Body of pancreas (tissue), 4 donors: Measurements from ENCODE around the gene FLACC1. TPM values are rescaled to one million over a fixed set of nuclear protein-coding genes. Genes with fewer than 3 reads are reported as not detected.

Experiments used
- ATAC-seq: fragments of 150-250 bp; one replicate; pipeline ENCODE4 v1.9.1; 2016
- DNase-seq, 4 donors: peaks; one replicate each; pipeline ENCODE4 v3.0.0-alpha.2; 2019
- H3K27ac ChIP-seq, 4 donors: fragments of 200-600 bp; sonication (generic); 1 replicate in 3 of 4; 2 replicates in 1 of 4; pipeline versions ENCODE4 v1.5.1 to v1.6.1; 2016 to 2019; ENCODE audit warnings: mild to moderate bottlenecking in 1 of 4, mixed read lengths in 1 of 4, moderate library complexity in 1 of 4
- H3K27me3 ChIP-seq, 2 donors: fragments of 200-600 bp; sonication (generic); one replicate each; pipeline ENCODE4 v1.6.0; 2016; ENCODE audit warnings: mild to moderate bottlenecking in 1 of 2
- H3K36me3 ChIP-seq, 2 donors: fragments of 200-600 bp; sonication (generic); replicated peaks in 1 of 2; 2 replicates each; pipeline ENCODE4 v1.5.1; 2016; ENCODE audit warnings: low read depth in 2 of 2; ENCODE audit not compliant: insufficient read depth in 1 of 2
- H3K4me1 ChIP-seq: fragments of 200-600 bp; sonication (generic); one replicate; pipeline ENCODE4 v1.6.0; 2016
- H3K4me3 ChIP-seq, 2 donors: fragments of 200-600 bp; sonication (generic); 1 replicate in 1 of 2; 2 replicates in 1 of 2; pipeline ENCODE4 v1.5.1; 2016 to 2019
- H3K9me3 ChIP-seq, 3 donors: fragments of 200-600 bp; sonication (generic); 1 replicate in 2 of 3; 2 replicates in 1 of 3; pipeline ENCODE4 v1.5.1; 2016
- CTCF ChIP-seq, 7 experiments: fragments of 450-650 bp in 4 of 7; fragments of 200-600 bp in 3 of 7; sonication (generic) in 3 of 7; IDR thresholded peaks; one replicate each; pipeline ENCODE4 v1.5.1; 2016 to 2019; ENCODE audit warnings: antibody characterized with exemption in 7 of 7
- POLR2A ChIP-seq, 3 donors: fragments of 450-650 bp; IDR thresholded peaks; one replicate each; pipeline ENCODE4 v1.6.1; 2016; ENCODE audit warnings: antibody characterized with exemption in 3 of 3, mild to moderate bottlenecking in 2 of 3
- WGBS, 2 donors: methylation state at CpG; one replicate each; pipeline ENCODE4 v1.1.5; 2017; 5-methylcytosine and 5-hydroxymethylcytosine counted together
- intact Hi-C: fragments of 100-400 bp; cut with DNase I; formaldehyde crosslinking; loops from one replicate; pipeline ENCODE4 v1.15.1; 2023
- total RNA-seq, 2 donors: library from RNA; depleted of rRNA; stranded (reverse); fragments of >200 nt; gene quantifications; one replicate each; pipeline ENCODE4 v1.1.0, GENCODE V29; 2016

The FLACC1 gene
- total RNA-seq, 2 donors from 2014 or later = 0.78 to 2.3 TPM

GRCh38 chr2:201260302-201260800, 96.8 kb downstream of the FLACC1 start, which contains the start of gene CASP8:
CASP8 (plus strand) TSS chr2:201260536; CDS start chr2:201266487, 5,951 bp downstream.
- intact Hi-C loops = no loop called here
- ATAC-seq (no peak), DNase-seq (peak in 1 of 4 donors; percentile 55)
- TF ChIP-seq CTCF (IDR thresholded peaks at IDR 0.05) = no peak
- TF ChIP-seq POLR2A (IDR thresholded peaks at IDR 0.05) = peak in 2 of 3 donors; percentile 36 to 45
- 71 to 85% methylated on average over 10 of the region's 10 CpGs for WGBS, 2 donors
- Histone ChIP-seq H3K4me1 (peaks cover 16% of the 10 kb centered on the region), H3K4me3 (no peak within 1 kb of the TSS), H3K27ac (peak within 1 kb of the TSS in 2 of 4 donors; percentile 22 to 95), H3K9me3 (no peaks in the 10 kb centered on the region), H3K27me3 (no peaks in the 10 kb centered on the region), H3K36me3 (no peaks in the 10 kb centered on the region)

GRCh38 chr2:201258666-201259615, 98.2 kb downstream of the FLACC1 start:
- no peaks in the 10 kb centered on the region for H3K9me3 ChIP-seq
- peak in 2 of 7 experiments; percentile 30 to 31 for TF ChIP-seq CTCF (IDR thresholded peaks at IDR 0.05)
- no peak for TF ChIP-seq POLR2A (IDR thresholded peaks at IDR 0.05)
- no peak for ATAC-seq
- WGBS, 2 donors = 18 to 23% methylated on average over 15 of the region's 15 CpGs
- intact Hi-C loops = no loop called here
- H3K27ac ChIP-seq = peak overlapping the region; percentile 58 to 95 (median 86)
- H3K4me3 ChIP-seq = peak overlapping the region in 1 of 2 donors; percentile 39
- H3K4me1 ChIP-seq = peaks cover 16% of the 10 kb centered on the region
- DNase-seq = no peak
- H3K36me3 ChIP-seq = no peaks in the 10 kb centered on the region
- no peaks in the 10 kb centered on the region for H3K27me3 ChIP-seq

GRCh38 chr2:201257956-201258665, 99.0 kb downstream of the FLACC1 start:
- ATAC-seq (peak; percentile 82), DNase-seq (peak; percentile 76 to 83 (median 78))
- H3K4me1 ChIP-seq = peaks cover 16% of the 10 kb centered on the region
- intact Hi-C loops = no loop called here
- peak in 2 of 3 donors; percentile 61 for TF ChIP-seq POLR2A (IDR thresholded peaks at IDR 0.05)
- peak in 1 of 7 experiments; percentile 20 for TF ChIP-seq CTCF (IDR thresholded peaks at IDR 0.05)
- H3K9me3 ChIP-seq = no peaks in the 10 kb centered on the region
- peak overlapping the region; percentile 58 to 95 (median 86) for H3K27ac ChIP-seq
- no peaks in the 10 kb centered on the region for H3K27me3 ChIP-seq
- peak overlapping the region in 1 of 2 donors; percentile 39 for H3K4me3 ChIP-seq
- no peaks in the 10 kb centered on the region for H3K36me3 ChIP-seq
- WGBS, 2 donors = 0 to 1% methylated on average over 10 of the region's 10 CpGs

- no peaks in the 10 kb centered on the region for H3K9me3 ChIP-seq
- H3K27ac ChIP-seq = peak overlapping the region; percentile 45 to 95 (median 74)
- H3K36me3 ChIP-seq = no peaks in the 10 kb centered on the region
- 14 to 16% methylated on average over 12 of the region's 12 CpGs for WGBS, 2 donors
- DNase-seq (peak; percentile 34 to 52 (median 40)), ATAC-seq (peak; percentile 66)
- TF ChIP-seq POLR2A (IDR thresholded peaks at IDR 0.05) = no peak
- TF ChIP-seq CTCF (IDR thresholded peaks at IDR 0.05) = peak in 1 of 7 experiments; percentile 18
- H3K27me3 ChIP-seq = no peaks in the 10 kb centered on the region
- intact Hi-C loops = no loop called here
- peak overlapping the region in 1 of 2 donors; percentile 39 for H3K4me3 ChIP-seq
- peaks cover 16% of the 10 kb centered on the region for H3K4me1 ChIP-seq
These were observed 99.7 kb downstream of the FLACC1 start for GRCh38 chr2:201257381-201257955.
